ENCODE data around the gene SMIM44. TPM values are rescaled to one million over a fixed set of nuclear protein-coding genes. Genes with fewer than 3 reads are reported as not detected.

SMIM44 gene
- total and polyA plus RNA-seq, 9 of the 15 experiments (the other 6 are each of a cell fraction or from before 2014, with no cell fraction given): not detected

DNA sequence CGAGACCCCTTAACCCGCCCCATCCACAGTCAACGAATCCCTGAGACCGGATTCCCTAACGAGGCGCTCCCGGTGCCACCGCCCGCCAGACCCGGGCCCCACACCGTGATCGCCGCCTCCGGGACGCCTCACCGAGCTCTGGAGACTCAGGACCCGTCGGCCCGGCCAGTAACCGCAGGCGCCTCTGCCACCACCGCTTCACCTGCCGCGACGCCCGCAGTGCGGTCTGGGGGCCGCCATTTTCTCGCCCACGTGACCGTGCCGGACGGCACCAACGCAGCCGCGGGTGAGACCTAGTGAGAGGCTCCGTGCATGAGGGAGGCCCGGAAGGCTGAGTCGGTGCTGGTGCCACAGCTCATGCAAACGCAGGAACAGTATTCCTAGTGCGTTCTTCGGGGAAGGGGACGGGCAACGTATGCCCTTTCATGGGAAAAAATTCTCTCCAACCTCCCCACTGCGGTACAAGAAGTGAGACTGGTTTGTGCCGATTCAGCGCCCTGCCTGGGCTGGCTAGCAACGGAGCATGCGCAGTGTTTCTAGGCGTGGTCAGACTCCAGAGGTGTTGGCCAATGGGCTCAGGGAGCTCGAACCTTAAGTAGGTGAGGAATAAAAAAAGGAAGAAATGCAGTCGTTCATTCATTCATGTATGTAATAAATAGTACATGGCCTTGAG lies 17.3 kb upstream of the SMIM44 start, which contains the start of gene DOHH (continued):
- 0 out of 2 replicates have a peak, but pooled peaks have one; percentile 5 for TF ChIP-seq SOX6 (IDR thresholded peaks at IDR 0.05)
- TF ChIP-seq ZNF695 (CRISPR knock-in tag; IDR thresholded peaks at IDR 0.05): no peak
- no peak for TF ChIP-seq ZNF507 (tag; conservative IDR thresholded peaks at IDR 0.05)
- TF ChIP-seq SMARCA4 (IDR thresholded peaks at IDR 0.05): no peak
- TF ChIP-seq, protein P1, sequence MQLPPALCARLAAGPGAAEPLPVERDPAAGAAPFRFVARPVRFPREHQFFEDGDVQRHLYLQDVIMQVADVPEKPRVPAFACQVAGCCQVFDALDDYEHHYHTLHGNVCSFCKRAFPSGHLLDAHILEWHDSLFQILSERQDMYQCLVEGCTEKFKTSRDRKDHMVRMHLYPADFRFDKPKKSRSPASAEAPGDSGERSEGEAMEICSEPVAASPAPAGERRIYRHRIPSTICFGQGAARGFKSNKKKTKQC (CRISPR knock-in tag; IDR thresholded peaks at IDR 0.05): 0 out of 2 replicates have a peak, but pooled peaks have one; percentile 74
- TF ChIP-seq, protein P2, sequence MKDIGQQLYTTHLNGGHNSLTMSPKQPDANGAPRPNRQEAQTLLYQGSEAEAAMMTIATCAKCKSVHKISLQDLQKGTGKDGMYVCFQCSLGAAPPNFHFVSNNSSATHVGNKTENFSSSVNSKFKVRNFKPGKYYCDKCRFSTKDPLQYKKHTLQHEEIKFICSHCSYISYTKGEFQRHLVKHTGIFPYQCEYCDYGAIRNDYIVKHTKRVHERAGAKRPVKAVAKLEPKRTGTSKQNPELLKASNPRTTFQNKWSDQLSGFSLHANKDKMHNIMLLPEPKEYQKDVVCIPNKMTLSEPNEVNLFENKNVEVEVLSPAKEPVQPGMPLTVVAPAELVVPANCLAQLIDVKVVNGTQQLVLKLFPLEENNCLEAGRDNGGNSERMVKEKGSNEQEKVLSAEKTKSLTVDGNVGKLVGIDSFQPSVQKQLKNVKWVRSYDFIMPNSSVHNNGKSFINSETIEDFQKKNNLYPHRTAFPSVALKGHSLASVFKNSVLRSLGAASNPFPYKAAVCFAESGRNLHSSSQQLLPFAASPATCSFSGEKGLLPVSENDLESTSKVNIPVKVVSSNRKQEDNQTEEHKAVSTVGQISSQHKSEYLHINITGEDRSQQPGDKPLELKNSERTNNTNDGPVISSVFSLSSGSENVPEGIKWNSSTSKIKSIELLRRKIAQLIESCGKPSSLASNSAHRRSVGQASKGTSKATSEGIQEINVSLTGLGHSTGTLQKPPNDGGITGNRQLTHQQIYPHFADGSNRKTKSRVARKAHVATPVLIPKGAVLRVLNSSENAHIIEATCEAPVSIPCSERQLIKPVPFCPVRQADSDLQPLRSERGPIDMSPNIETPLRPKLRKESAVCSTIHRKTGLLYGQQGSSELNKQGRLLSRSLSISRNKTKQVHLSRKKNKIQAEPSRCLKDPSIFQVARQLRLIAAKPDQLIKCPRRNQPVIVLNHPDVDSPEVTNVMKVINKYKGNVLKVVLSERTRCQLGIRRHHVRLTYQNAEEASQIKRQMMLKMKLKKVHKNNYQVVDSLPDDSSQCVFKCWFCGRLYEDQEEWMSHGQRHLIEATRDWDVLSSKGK (CRISPR knock-in tag; IDR thresholded peaks at IDR 0.05): no peak
- TF ChIP-seq ZNF584 (CRISPR knock-in tag; IDR thresholded peaks at IDR 0.05; ENCODE audit: low read depth): no peak
- TF ChIP-seq, protein P3, sequence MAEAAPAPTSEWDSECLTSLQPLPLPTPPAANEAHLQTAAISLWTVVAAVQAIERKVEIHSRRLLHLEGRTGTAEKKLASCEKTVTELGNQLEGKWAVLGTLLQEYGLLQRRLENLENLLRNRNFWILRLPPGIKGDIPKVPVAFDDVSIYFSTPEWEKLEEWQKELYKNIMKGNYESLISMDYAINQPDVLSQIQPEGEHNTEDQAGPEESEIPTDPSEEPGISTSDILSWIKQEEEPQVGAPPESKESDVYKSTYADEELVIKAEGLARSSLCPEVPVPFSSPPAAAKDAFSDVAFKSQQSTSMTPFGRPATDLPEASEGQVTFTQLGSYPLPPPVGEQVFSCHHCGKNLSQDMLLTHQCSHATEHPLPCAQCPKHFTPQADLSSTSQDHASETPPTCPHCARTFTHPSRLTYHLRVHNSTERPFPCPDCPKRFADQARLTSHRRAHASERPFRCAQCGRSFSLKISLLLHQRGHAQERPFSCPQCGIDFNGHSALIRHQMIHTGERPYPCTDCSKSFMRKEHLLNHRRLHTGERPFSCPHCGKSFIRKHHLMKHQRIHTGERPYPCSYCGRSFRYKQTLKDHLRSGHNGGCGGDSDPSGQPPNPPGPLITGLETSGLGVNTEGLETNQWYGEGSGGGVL (CRISPR knock-in tag; IDR thresholded peaks at IDR 0.05): no peak
- TF ChIP-seq JUNB (CRISPR knock-in tag; conservative IDR thresholded peaks at IDR 0.05): no peak
- TF ChIP-seq ZNF143 (CRISPR knock-in tag; IDR thresholded peaks at IDR 0.05): peak; percentile 49; the same call in 1 of the 2 replicates
- TF ChIP-seq ZNF707 (CRISPR knock-in tag; conservative IDR thresholded peaks at IDR 0.05): no peak
- no peak for TF ChIP-seq NR2F6 (CRISPR knock-in tag; IDR thresholded peaks at IDR 0.05)
- TF ChIP-seq, protein P4, sequence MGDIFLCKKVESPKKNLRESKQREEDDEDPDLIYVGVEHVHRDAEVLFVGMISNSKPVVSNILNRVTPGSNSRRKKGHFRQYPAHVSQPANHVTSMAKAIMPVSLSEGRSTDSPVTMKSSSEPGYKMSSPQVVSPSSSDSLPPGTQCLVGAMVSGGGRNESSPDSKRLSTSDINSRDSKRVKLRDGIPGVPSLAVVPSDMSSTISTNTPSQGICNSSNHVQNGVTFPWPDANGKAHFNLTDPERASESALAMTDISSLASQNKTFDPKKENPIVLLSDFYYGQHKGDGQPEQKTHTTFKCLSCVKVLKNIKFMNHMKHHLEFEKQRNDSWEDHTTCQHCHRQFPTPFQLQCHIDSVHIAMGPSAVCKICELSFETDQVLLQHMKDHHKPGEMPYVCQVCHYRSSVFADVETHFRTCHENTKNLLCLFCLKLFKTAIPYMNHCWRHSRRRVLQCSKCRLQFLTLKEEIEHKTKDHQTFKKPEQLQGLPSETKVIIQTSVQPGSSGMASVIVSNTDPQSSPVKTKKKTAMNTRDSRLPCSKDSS (IDR thresholded peaks at IDR 0.05; ENCODE audit: low read depth, partially characterized antibody): no peak
- no peak for TF ChIP-seq SREBF2 (CRISPR knock-in tag; IDR thresholded peaks at IDR 0.05)
- no peak for TF ChIP-seq SAFB (IDR thresholded peaks at IDR 0.05; ENCODE audit: borderline replicate concordance, low read depth, low read length)
- TF ChIP-seq, protein P5, sequence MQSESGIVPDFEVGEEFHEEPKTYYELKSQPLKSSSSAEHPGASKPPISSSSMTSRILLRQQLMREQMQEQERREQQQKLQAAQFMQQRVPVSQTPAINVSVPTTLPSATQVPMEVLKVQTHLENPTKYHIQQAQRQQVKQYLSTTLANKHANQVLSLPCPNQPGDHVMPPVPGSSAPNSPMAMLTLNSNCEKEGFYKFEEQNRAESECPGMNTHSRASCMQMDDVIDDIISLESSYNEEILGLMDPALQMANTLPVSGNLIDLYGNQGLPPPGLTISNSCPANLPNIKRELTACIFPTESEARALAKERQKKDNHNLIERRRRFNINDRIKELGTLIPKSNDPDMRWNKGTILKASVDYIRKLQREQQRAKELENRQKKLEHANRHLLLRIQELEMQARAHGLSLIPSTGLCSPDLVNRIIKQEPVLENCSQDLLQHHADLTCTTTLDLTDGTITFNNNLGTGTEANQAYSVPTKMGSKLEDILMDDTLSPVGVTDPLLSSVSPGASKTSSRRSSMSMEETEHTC (IDR thresholded peaks at IDR 0.05): peak; percentile 55; the same call in 1 of the 2 replicates
- TF ChIP-seq MEF2A (IDR thresholded peaks at IDR 0.05; ENCODE audit: control insufficient read depth, low read depth, low read length): no peak
- TF ChIP-seq ZNF354B (CRISPR knock-in tag; IDR thresholded peaks at IDR 0.05): no peak
- 0 out of 4 replicates have a peak, but pooled peaks of 1 of the 2 experiments have one; percentile 51 for TF ChIP-seq FOXA3 (CRISPR knock-in tag; conservative IDR thresholded peaks at IDR 0.05 in 1 of 2, IDR thresholded peaks at IDR 0.05 in 1 of 2)
- TF ChIP-seq EP300 (IDR thresholded peaks at IDR 0.05; ENCODE audit: low read length): peak; percentile 19; the same call in 1 of the 2 replicates

All from K562 (cell line).